HL-60/S4 (cell line): ENCODE measurements around the gene PLA2G5.

Experiments used
- in situ Hi-C: fragments of 300-500 bp; cut with MboI; formaldehyde crosslinking; loops from 2 replicates; pipeline ENCODE4 v1.14.3; 2022; ENCODE audit warnings: low sequenced_read_pairs

PLA2G5 gene

GRCh38 chr1:20063861-20064292 lies 6.1 kb upstream of the PLA2G5 start:
- in situ Hi-C loops: no loop called here

DNA sequence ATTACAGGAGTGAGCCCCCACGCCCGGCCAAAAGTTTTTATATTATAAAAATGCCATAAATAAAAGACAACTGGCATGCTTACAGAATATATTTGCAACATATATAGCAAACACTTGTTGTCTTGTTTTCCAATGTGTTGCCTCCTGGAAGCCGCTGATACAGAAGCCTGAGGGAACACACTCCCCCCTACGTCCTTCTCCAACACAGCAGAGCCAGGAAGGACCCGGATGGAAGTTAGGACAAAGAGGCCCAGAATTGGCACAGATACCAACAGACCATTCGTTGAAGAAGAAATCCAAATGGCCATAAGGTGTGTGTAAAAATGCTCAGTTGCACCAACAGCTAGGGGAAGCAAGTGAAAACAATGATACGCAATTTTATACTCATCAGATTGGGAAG lies 1.3 kb upstream of the PLA2G5 start:
- in situ Hi-C loops: no loop called here

DNA sequence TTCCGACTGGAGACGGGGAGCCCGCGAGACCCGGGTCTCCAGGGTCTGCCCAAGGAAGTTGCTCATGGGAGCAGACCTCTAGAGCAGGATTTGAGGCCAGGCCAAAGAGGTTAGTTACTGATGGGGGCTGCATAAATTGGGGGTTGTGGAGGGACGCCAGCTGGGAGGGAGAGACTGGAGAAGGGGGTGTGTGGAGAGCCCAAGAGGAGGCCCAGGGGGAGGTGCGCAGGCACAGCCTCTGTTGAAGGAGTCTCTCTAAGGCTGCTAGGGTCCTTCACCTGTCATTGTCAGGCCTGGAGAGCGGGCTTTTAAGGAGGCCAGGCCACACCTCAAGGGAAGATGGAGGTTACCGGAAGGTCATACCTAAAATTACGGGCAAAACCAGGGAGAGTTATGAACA lies 363 bp downstream of the PLA2G5 start:
- in situ Hi-C loops: no loop called here

- in situ Hi-C loops: no loop called here
These were observed 1.4 kb downstream of the PLA2G5 start for GRCh38 chr1:20071416-20071815.

DNA sequence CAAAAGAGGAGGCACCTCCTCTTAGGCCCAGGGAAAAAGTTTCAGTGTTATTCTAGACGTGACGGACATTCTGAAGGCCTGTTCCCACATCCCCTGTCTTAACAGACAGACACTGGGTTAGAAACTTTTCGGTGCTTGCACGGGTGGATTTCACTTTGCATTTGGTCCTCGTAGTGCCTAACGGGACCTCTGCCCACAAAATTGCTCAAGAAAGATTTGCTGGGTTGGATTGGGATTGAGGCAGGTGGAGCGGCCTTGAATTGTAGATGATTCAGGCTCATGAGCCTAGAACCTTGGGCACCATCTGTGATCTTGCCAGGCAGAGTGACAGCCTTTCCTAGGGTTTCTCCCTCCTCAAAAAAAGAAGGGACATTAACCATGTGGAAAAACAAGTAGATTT lies 2.8 kb downstream of the PLA2G5 start:
- in situ Hi-C loops: no loop called here

DNA sequence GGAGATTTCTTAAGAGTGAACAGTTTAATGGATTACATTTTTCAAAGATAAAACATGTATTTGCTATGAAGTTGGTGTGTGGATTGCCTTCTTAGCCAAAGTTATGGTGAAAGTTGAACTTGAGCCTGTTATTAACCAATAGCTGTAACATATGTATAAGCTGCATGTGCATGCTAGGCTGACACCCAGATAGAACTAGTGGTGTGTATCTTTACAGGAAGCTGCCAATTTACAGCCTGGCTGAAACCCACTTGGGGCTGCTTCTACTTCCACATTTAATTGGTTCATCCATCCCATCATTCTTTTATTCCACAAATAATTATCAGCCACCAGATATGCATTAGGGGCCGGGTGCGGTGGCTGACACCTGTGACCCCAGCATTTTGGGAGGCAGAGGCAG lies 3.3 kb downstream of the PLA2G5 start:
- in situ Hi-C loops: no loop called here

GRCh38 chr1:20074055-20074724 lies 4.2 kb downstream of the PLA2G5 start:
- in situ Hi-C loops: no loop called here

GRCh38 chr1:20074725-20075171 lies 4.8 kb downstream of the PLA2G5 start:
- in situ Hi-C loops: no loop called here

- in situ Hi-C loops: no loop called here
These were observed 5.4 kb downstream of the PLA2G5 start for GRCh38 chr1:20075345-20075744.

GRCh38 chr1:20076223-20076622 lies 6.2 kb downstream of the PLA2G5 start:
- in situ Hi-C loops: no loop called here

DNA sequence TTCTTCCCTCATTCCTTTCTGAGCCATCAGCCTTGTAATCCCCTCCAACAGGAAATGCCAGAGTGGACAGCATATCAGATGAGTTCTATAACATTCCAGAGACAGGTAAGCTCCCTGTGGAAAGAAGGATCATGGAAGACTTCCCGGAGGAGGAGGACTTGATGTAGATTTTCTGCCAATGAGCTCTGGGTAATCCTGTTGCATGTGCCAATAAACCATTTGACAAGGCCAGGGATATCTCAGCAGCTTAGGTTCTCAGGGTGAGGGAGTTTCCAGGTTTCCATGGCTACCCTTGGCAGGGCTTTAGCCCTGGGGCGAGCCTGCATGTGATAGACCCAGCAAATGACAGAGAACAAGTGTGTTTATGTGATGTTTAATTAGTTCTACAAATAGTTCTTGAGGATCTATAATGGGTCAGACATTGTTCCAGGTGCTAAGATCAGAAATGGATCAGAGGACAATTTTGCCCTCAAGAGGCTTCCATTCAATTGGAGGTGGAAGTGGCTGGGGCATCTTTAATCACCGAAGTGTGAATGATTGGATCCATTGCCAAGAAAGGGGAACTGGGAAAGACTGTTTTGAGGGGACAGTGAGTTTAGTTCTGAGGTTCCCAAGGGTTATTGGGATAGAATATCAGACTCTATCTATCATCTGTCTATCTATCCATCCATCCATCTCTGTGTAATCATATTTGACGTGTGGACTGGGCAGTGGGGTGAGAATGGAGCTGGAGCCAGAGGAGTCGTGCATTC lies 6.9 kb downstream of the PLA2G5 start:
- in situ Hi-C loops: no loop called here

- in situ Hi-C loops: no loop called here
These were observed 8.2 kb downstream of the PLA2G5 start for GRCh38 chr1:20078171-20078651.

GRCh38 chr1:20078711-20079110 lies 8.7 kb downstream of the PLA2G5 start:
- in situ Hi-C loops: no loop called here

GRCh38 chr1:20079661-20080305 lies 9.8 kb downstream of the PLA2G5 start:
- in situ Hi-C loops: no loop called here

DNA sequence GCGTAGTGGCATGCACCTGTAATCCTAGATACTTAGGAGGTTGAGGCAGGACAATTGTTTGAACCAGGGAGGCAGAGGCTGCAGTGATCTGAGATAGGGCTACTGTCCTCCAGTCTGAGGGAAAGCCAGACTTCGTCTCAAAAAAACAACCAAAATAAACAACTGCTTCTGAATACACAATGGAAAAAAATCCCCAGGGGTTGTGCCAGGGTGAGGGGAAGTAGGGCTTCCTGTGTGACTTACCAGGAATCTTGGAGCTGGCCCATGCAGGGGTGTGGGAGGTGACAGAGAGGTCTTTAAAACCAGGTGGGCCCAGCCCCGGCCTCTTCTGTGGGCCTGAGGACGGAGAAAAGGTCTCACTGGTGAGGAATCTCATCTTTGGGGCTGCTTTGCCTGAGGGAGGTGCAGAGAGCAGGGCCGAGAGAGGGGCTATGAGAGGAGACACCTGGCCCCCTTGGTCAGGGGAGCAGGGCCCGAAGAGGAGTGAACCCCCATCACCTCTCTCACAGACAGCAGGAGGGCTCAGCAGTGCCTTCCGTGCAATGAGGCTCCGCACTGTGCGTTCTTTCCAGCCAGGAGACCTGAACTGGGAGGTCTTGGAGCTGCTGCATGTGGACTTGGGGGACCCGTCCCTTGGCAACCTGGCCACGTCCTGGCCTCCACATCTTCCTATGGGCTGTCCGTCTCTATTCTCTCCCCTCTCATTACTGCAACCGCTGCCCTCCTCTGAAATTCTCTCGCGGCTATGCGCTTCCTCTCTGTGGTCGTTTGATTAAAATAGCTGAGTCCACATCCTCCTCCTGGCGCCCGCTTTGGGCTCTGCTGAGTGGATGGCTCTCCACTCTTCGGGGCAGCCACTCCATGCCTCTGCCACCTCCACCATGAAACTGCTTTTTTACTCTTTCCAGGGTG lies 10.7 kb downstream of the PLA2G5 start:
- in situ Hi-C loops: no loop called here

- in situ Hi-C loops: no loop called here
These were observed 11.4 kb downstream of the PLA2G5 start for GRCh38 chr1:20081353-20081810.

DNA sequence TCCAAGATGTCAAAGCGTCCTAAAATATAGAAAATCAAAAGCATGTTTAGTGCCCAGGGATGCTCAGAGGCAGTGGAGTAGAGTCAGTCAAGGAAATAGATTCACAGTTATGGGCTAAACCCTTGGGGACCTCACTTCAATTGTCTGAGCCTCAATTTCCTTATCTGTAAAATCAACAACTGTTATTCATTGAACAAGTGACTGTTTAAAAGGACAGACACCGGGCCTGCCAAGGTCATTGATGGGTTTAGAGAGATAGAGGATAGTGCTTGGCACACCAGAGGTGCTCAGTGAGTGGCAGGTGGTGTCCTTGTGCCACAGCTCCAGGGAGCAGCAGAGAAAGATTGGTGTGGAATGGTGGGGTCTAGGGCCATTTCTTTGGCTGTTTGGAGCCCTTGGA lies 12.8 kb downstream of the PLA2G5 start:
- in situ Hi-C loops: no loop called here

GRCh38 chr1:20083178-20083944 lies 13.4 kb downstream of the PLA2G5 start:
- in situ Hi-C loops: no loop called here

DNA sequence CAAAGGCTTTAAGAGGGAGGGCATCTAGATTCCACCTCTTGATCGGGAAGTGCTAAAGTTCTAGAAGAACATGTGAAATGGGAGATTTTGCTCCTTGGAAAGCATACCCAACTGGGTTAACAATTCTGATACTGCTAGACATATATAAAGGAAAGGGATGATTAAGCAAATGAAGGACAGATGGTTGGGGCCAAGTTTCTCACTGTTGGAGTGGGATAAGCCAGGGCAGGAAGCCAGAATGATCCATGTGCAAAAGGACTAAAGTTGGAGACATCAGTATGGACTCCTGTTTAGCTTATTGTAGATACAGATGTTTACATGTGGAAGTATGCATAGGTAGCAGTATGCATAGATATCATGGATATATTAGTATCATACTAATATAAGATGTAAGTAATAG lies 16.8 kb downstream of the PLA2G5 start:
- in situ Hi-C loops: no loop called here

DNA sequence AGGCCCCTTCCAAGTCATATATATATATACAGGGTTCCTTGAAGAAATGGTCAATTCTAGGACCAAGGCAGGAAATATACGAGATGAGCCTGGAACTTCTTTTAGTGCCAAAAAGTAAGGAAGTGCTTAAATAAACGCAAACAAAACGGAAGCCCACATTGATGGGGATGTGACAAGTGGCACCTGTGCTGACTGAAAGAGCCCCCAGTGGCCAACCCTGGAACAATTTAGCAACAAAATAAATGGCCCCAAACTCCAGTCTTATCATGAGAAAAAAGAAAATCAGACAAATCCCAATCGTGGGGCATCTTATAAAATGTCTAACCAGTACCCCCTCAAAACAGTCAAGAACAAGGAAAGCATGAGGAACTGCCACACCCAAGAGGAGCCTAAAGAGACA lies 17.7 kb downstream of the PLA2G5 start:
- in situ Hi-C loops: no loop called here
